K562 (cell line): ENCODE measurements around the gene TARP.
"Not testable (repeated sequence)": the region's sequence is repeated elsewhere in the genome, so short reads cannot be mapped to it uniquely, and the experiment has no call there.

ENCODE experiments used
- ATAC-seq: fragments of 200-7000 bp; cut with Tn5 transposase; 3 replicates; pipeline ENCODE4 v1.9.1; 2020; ENCODE audit warnings: moderate library complexity
- BruUV-seq: library from RNA; stranded (reverse); fragments of 400-500 nt; replicated peaks from 2 replicates; lab custom pipeline; 2021; lab: Mats Ljungman, UMichigan
- CTCF ChIA-PET: fragments of 300-600 bp; formaldehyde crosslinking; extraction: SDS; loops from one replicate; lab custom pipeline; 2021; ENCODE audit warnings: low intra/inter-chr PET ratio; lab: Yijun Ruan, JAX
- POLR2A ChIA-PET: fragments of 300-600, 350-650 bp; sonication (Branson Sonifier 250); formaldehyde crosslinking; extraction: SDS; loops from one replicate; lab custom pipeline; 2021; ENCODE audit warnings: antibody characterized with exemption, inconsistent platforms; lab: Yijun Ruan, JAX
- DNase-seq, 4 experiments: peaks; one replicate each; pipeline versions ENCODE4 v3.0.0 to v3.0.0-alpha.2; 2011 to 2018; ENCODE audit warnings: low spot score in 3 of 4, mixed read lengths in 3 of 4; ENCODE audit errors: extremely low read depth in 1 of 4
- FAIRE-seq: peaks from 2 replicates; lab custom pipeline; 2011; peaks lifted over from hg19 to GRCh38; lab: Jason Lieb, UNC
- H2AFZ ChIP-seq: 2 replicates; pipeline ENCODE4 v1.6.0; 2011; ENCODE audit warnings: low read depth, low read length, control low read depth, inconsistent platforms
- H3K27ac ChIP-seq: fragments of 200-600 bp; 3 replicates; pipeline ENCODE4 v1.8.0; 2011; ENCODE audit warnings: low read depth, mild to moderate bottlenecking, control low read depth, inconsistent platforms, low read length, moderate library complexity, mixed read lengths; ENCODE audit errors: extremely low read depth
- H3K27me3 ChIP-seq, 2 experiments: fragments of 300-600 bp in 1 of 2; 2 replicates in 1 of 2; 3 replicates in 1 of 2; pipeline versions ENCODE4 v1.6.0 to v1.8.0; 2011; ENCODE audit warnings: inconsistent platforms in 2 of 2, low read length in 2 of 2, mild to moderate bottlenecking in 1 of 2, mixed read lengths in 1 of 2, moderate library complexity in 1 of 2; ENCODE audit not compliant: control insufficient read depth in 2 of 2, insufficient read depth in 2 of 2
- H3K36me3 ChIP-seq: fragments of 300-600 bp; 3 replicates; pipeline ENCODE4 v1.8.0; 2011; ENCODE audit warnings: mild to moderate bottlenecking, low read length, inconsistent platforms; ENCODE audit not compliant: control insufficient read depth, insufficient read depth
- H3K4me1 ChIP-seq, 2 experiments: fragments of 200-600 bp in 1 of 2; replicated peaks in 1 of 2; 2 replicates in 1 of 2; 3 replicates in 1 of 2; pipeline versions ENCODE4 v1.5.1 to v1.8.0; 2011; ENCODE audit warnings: inconsistent platforms in 2 of 2, low read length in 2 of 2, mild to moderate bottlenecking in 1 of 2, mixed read lengths in 1 of 2, moderate library complexity in 1 of 2; ENCODE audit not compliant: control insufficient read depth in 2 of 2, insufficient read depth in 2 of 2
- H3K4me2 ChIP-seq: 2 replicates; pipeline ENCODE4 v1.6.1; 2011; ENCODE audit warnings: low read length, control low read depth, inconsistent platforms, mixed read lengths; ENCODE audit not compliant: insufficient read depth
- H3K4me3 ChIP-seq: fragments of 200-600 bp; sonication (generic), shearing (Covaris generic); 2 replicates; pipeline ENCODE4 v1.5.1; 2016; ENCODE audit warnings: control low read depth, inconsistent platforms
- H3K79me2 ChIP-seq: fragments of 200-600 bp; 3 replicates; pipeline ENCODE4 v1.8.0; 2011; ENCODE audit warnings: low read length, inconsistent platforms; ENCODE audit not compliant: control insufficient read depth, insufficient read depth
- H3K9ac ChIP-seq, 2 experiments: 2 replicates each; pipeline versions ENCODE4 v1.6.0 to v1.6.1; 2011; ENCODE audit warnings: low read depth in 2 of 2, low read length in 2 of 2, control low read depth in 1 of 2, inconsistent platforms in 1 of 2, mild to moderate bottlenecking in 1 of 2, mixed read lengths in 1 of 2; ENCODE audit not compliant: insufficient read depth in 1 of 2
- H3K9me1 ChIP-seq: one replicate; pipeline ENCODE4 v1.6.0; 2011; ENCODE audit warnings: inconsistent platforms, mild to moderate bottlenecking, low read length, moderate library complexity; ENCODE audit not compliant: control insufficient read depth, insufficient read depth
- H3K9me3 ChIP-seq: replicated peaks from 2 replicates; pipeline ENCODE4 v1.5.1; 2011; ENCODE audit warnings: low read depth, low read length, inconsistent platforms; ENCODE audit not compliant: control insufficient read depth, insufficient read depth
- H4K20me1 ChIP-seq: replicated peaks from 2 replicates; pipeline ENCODE4 v1.6.1; 2011; ENCODE audit warnings: low read length, inconsistent platforms, mixed read lengths; ENCODE audit not compliant: control insufficient read depth, insufficient read depth
- C11orf30 ChIP-seq: fragments of 450-650 bp; IDR thresholded peaks from 2 replicates; pipeline ENCODE4 v1.6.1; 2016; ENCODE audit warnings: low read depth, mild to moderate bottlenecking
- CEBPB ChIP-seq: fragments of 450-650 bp; IDR thresholded peaks from 2 replicates; pipeline ENCODE4 v1.6.1; 2016; ENCODE audit warnings: missing genetic modification characterization, missing compliant biosample characterization
- CEBPG ChIP-seq, 3 experiments: fragments of 200-800 bp in 1 of 3; sonication (Bioruptor generic) in 1 of 3; sonication (generic) in 1 of 3; formaldehyde crosslinking in 1 of 3; IDR thresholded peaks in 2 of 3; conservative IDR thresholded peaks in 1 of 3; 2 replicates each; pipeline versions ENCODE4 v1.6.1 to v1.8.0; 2016 to 2022; ENCODE audit warnings: missing compliant biosample characterization in 2 of 3, missing genetic modification characterization in 2 of 3, mild to moderate bottlenecking in 1 of 3, missing genetic modification reagents in 1 of 3
- IRF9 ChIP-seq: fragments of 450-650 bp; IDR thresholded peaks from 2 replicates; pipeline ENCODE4 v1.6.1; 2016; ENCODE audit warnings: missing biosample characterization, missing genetic modification characterization
- MAFF ChIP-seq: IDR thresholded peaks from 2 replicates; pipeline ENCODE4 v1.6.1; 2012; ENCODE audit warnings: low read length, improper control_type of control experiment
- MAFG ChIP-seq: fragments of 450-650 bp; conservative IDR thresholded peaks from 2 replicates; pipeline ENCODE4 v1.6.1; 2016; ENCODE audit warnings: missing genetic modification characterization, missing compliant biosample characterization
- MAFK ChIP-seq: IDR thresholded peaks from 2 replicates; pipeline ENCODE4 v1.6.1; 2011; ENCODE audit warnings: low read length, improper control_type of control experiment
- ZNF316 ChIP-seq: fragments of 450-650 bp; IDR thresholded peaks from 2 replicates; pipeline ENCODE4 v1.6.1; 2016
- WGBS: fragments of 100-300 bp; shearing (Covaris generic); methylation state at CpG from one replicate; pipeline ENCODE4 v1.1.6; 2016; ENCODE audit warnings: low coverage, mixed read lengths; ENCODE audit not compliant: insufficient coverage; ENCODE audit errors: missing lambda C conversion rate; 5-methylcytosine and 5-hydroxymethylcytosine counted together
- in situ Hi-C: fragments of 300-500 bp; cut with MboI; formaldehyde crosslinking; loops from 4 replicates; pipeline ENCODE4 v1.15.0; 2018; ENCODE audit warnings: inconsistent platforms, mixed read lengths
- intact Hi-C: fragments of 100-400 bp; cut with micrococcal nuclease; formaldehyde crosslinking; loops from 2 replicates; pipeline ENCODE4 v1.14.2; 2022

The TARP gene

DNA sequence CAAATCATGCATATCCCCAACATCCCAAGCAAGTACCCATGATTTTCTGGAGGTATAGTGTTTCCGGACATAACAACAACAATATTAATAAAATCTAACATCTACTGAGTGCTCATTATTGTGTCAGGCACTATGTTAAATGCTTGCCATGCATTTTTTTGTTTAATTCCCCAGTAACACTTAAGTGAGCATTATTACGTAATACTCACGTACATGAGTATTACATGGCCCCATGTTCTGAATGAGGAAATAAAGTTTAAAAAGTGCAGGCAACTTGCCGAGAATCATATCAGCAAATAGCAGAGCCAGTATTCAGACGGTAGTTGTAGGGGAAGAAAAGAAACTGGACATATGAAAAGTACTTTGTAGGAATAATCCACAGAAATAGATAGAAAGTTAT is 30.1 kb downstream of the TARP start:
- FAIRE-seq, in situ Hi-C loops, DNase-seq, H3K4me2 ChIP-seq, H3K79me2 ChIP-seq, H3K4me3 ChIP-seq, H3K27ac ChIP-seq, H3K27me3 ChIP-seq: not testable (repeated sequence)
- POLR2A ChIA-PET = interaction anchor here (1.0 kb wide), 1 partner anchor 94 kb away, joined by 3 read pairs; no protein-coding TSS in a partner anchor
- TF ChIP-seq CEBPB (tag) = peak; percentile 98
- peak; percentile 35; the same call in 1 of the 2 replicates for TF ChIP-seq CEBPG (CRISPR knock-in tag; IDR thresholded peaks at IDR 0.05)
- TF ChIP-seq CEBPG (tag; conservative IDR thresholded peaks at IDR 0.05 in 1 of 2, IDR thresholded peaks at IDR 0.05 in 1 of 2) = peak; percentile 84 to 97
- peak; percentile 69; the same call in 1 of the 2 replicates for TF ChIP-seq IRF9 (tag)
- TF ChIP-seq C11orf30 = peak; percentile 34; the same call in 1 of the 2 replicates
- 0 out of 2 replicates have a peak, but pooled peaks have one; percentile 41 for TF ChIP-seq MAFG
- 0 out of 2 replicates have a peak, but pooled peaks have one; percentile 9 for TF ChIP-seq MAFK
- TF ChIP-seq ZNF316 = peak; percentile 52; the same call in 1 of the 2 replicates
- TF ChIP-seq MAFF = peak; percentile 29; the same call in 1 of the 2 replicates
- TF ChIP-seq, all 486 proteins: peak for 8; not testable (repeated sequence) for 478
- H3K36me3 ChIP-seq, H3K9me3 ChIP-seq, H3K4me1 ChIP-seq, H3K9me1 ChIP-seq, BruUV-seq, ATAC-seq, intact Hi-C loops, H4K20me1 ChIP-seq, CTCF ChIA-PET, H3K9ac ChIP-seq: not testable (repeated sequence)
- H2AFZ ChIP-seq = 0 out of 2 replicates have a peak overlapping the region, but pooled peaks have one; percentile 27
- WGBS = 24% methylated on average over 5 of the region's 5 CpGs
